HG03039 (cell line): ENCODE measurements around the gene NOC2L.

Experiments used
- ATAC-seq: cut with Tn5 transposase; IDR thresholded peaks from one replicate; pipeline ENCODE4 v1.9.1; 2021; ENCODE audit warnings: mild to moderate bottlenecking, moderate library complexity; ENCODE audit not compliant: unreplicated experiment

Gene NOC2L

GRCh38 chr1:944341-945325, 14.4 kb downstream of the NOC2L start:
- ATAC-seq, result no peak

DNA sequence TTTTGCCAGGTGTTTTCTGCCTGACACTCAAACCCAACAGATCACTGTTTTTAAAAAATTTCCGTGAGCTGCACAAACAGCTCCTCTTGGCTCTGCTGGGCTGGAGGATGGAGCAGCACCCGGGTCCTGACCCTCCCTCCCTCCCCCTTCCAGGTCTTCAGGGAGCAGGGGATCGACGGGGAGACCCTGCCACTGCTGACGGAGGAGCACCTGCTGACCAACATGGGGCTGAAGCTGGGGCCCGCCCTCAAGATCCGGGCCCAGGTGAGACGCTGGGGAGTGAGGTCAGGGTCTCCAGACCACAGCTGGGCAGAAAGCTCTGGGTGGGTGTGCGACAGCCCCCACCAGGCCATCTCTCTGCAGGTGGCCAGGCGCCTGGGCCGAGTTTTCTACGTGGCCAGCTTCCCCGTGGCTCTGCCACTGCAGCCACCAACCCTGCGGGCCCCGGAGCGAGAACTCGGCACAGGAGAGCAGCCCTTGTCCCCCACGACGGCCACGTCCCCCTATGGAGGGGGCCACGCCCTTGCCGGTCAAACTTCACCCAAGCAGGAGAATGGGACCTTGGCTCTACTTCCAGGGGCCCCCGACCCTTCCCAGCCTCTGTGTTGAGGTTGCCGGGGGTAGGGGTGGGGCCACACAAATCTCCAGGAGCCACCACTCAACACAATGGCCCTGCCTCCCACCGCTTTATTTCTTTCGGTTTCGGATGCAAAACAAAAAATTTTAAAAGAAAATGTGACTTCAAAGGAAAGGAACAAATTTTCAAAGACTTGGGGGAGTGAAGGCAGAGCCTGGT, 15.3 kb downstream of the NOC2L start:
- no peak for ATAC-seq

GRCh38 chr1:942864-943533, 16.1 kb downstream of the NOC2L start:
- ATAC-seq, result no peak

DNA sequence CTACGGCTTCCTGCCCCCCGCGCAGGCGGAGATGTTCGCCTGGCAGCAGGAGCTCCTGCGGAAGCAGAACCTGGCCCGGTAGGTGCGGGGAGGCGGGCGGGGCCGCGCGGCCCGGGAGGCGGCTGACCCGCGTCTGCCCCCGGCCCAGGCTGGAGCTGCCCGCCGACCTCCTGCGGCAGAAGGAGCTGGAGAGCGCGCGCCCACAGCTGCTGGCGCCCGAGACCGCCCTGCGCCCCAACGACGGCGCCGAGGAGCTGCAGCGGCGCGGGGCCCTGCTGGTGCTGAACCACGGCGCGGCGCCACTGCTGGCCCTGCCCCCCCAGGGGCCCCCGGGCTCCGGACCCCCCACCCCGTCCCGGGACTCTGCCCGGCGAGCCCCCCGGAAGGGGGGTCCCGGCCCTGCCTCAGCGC, 16.6 kb downstream of the NOC2L start:
- ATAC-seq, result no peak

- no peak for ATAC-seq
Observed at GRCh38 chr1:941588-942383, 17.3 kb downstream of the NOC2L start.

DNA sequence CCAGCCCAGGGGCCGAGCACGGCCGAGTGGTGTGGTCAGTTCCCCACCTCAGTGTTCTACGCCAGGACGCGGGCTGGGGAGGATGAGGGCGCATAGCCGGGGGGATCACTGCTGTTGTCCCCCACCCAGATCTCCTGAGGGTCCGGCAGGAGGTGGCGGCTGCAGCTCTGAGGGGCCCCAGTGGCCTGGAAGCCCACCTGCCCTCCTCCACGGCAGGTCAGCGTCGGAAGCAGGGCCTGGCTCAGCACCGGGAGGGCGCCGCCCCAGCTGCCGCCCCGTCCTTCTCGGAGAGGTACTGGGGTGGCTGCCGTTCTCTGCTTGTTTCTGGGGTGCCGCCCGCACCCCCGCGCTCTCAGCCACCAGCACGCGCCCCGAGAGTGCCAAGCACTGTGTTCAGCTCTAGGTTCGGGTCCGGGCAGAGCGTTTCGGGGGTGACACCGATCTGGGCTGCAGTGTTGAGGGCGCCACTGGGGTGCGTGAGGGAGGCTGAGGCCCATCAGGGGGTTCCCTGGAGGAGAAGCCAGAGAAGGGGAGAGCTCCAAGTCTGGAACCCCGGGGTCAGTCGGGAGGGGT, 18.0 kb downstream of the NOC2L start:
- no peak for ATAC-seq

DNA sequence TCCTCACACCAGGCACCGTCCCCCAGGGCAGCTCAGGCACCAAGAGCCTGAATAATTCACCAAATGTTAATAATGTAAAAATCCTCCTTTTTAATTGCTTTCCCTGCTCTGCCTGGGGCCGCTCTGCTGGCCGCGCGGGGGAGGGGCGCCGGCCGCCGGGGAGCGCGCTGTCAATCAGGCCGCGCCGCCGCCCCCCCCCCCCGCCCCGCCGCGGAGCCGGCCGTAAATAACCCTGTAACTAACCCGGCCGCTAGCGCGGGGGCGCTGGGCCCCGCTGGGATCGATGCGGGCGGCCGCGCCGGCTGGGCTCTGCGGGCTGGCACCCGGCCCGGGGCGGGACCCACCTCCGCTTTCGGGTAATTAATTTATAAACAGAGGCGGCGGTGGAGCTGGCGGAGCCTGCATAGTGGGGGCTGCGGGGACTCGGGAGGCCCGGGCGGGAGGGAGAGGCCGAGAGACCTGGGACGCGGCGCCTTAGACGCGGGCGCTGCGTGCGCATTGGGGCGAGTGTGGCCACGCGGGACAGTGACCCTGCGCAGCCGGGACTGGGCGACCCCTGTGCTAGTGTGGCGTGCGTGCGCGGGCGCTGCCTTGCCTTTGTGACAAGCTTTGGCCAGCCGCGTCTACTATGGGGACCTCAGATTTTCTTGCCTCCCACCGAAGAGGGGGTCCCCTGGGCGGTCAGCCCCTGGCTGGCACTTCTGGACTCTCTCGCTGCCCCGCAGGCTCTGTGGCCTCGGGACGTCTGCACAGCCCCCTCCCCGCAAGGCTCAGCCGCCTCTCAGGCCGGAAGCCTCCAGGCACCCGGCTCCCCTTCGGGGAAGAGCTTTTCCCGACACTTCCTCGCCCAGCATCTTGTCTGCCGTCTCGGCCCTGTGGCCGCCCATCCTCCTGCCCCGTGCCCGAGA, 18.7 kb downstream of the NOC2L start:
- no peak for ATAC-seq

DNA sequence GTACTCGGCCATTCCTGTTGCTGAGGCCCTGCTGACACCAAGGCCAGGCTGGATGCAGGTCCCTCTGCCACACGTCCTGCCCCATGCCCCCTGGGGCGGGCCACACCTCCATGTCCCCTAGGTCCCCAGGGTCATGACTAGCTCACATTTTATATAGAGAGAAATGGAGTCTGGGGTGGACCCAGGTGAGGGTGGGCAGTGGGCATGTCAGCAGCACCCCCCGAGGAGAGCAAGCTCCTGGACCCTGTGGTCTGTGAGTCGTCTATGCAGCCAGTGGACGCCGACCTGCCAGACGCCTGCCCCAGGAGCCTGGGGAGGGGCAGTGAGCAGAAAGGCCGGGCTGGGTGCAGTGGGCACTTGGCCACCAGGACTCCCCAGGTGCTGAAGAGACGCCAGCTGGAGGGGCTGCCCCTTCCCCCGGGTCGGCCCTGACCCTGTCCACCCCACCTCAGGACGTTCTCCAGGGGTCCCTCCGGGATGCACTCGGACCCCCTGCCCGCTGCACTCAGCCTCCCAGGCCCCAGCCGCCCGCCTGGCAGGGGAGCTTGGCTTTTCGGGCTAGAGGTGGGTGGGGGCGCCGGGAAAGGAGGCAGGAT, 19.4 kb downstream of the NOC2L start:
- ATAC-seq, result no peak

GRCh38 chr1:938711-939489, 20.2 kb downstream of the NOC2L start:
- no peak for ATAC-seq

DNA sequence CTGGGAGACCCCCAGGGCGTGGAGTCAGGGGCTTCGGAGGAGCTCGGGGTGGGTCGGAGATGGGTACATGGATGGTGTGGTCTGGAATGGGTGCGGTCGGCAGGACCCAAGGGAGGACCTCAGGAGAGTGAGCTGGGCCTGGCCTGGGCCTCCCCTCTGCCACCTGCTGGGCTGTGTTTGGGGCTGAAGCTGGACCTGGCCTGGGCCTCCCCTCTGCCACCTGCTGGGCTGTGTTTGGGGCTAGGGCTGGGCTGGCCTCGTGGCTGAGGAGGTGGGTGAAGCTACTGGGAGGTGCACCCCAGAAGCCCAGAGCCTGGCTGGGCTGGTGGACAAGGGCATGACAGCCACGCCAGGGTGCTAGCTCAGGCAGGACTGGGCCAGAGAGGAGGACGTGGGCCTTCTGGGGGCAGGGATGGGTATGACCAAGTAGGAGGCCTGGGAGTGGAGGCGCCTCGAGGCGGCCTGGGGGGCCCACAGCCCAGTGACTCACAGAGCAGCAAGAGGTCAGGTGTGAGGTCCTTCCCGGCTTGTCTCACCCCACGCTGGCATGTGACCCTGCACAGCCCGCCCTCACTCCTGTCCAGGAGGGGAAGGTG, 20.9 kb downstream of the NOC2L start:
- no peak for ATAC-seq

DNA sequence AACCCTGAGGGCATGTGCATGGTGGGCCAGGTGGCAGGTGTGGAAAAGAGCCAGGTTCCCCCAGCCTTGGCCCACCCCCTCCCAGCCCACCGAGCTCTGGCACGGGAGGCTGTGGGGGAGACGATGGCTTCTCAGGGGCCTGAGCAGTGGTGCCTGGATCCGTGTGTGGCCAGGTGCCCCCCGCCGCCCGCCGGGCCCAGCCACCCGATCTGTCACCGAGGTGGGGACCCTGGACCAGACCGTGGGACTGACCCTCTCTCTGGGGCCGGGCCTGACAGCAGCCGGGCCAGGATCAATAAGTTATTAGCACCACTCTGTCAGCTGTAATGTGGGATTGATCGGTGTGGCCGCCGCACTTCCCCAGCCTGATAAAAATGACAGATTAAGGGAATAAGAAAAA, 21.5 kb downstream of the NOC2L start:
- no peak for ATAC-seq

GRCh38 chr1:936348-937264, 22.4 kb downstream of the NOC2L start:
- no peak for ATAC-seq

DNA sequence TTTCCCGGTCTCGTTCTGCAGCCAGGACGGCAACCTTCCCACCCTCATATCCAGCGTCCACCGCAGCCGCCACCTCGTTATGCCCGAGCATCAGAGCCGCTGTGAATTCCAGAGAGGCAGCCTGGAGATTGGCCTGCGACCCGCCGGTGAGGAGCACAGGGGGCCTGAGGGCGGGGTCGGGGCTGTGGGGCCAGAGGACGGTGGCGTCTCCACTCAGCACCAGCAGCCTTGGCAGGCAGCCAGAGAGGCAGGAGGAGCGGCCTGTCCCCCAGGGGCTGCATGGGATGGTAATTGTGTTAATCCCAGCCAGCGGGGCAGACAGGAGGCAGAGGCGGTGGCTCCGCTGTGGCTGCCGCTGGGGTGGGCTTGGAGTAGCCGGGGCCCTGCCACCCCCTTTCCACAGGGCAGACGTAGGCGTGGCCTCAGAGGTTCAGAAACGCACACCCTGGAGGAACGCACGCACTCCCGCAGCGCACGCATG, 23.3 kb downstream of the NOC2L start:
- no peak for ATAC-seq

- no peak for ATAC-seq
Observed at GRCh38 chr1:934991-935750, 23.9 kb downstream of the NOC2L start.

DNA sequence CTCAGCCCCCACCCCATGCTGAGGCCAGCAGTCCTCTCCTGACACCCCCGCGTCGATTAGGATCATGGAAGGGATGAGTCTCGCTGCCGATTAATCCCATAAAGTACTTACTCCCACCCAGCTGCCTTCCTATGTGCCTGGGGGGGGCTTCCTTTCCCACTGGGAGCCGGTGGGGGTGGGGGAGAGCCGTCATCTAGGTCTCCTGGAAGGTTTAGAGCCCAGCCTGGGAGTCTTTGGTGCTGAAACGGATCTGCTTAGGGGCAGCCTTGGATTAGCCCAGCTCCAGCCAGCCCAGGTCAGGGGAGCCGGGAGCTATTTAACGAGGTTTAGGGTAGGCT, 25.5 kb downstream of the NOC2L start:
- ATAC-seq, result no peak
